Measurements from ENCODE around the gene SLC1A2.

- no peak for TF ChIP-seq STAT1 (IDR thresholded peaks at IDR 0.05; ENCODE audit: unreplicated experiment)
- no peak for TF ChIP-seq CTCF (conservative IDR thresholded peaks at IDR 0.05; ENCODE audit: low read depth in 2 of 2)
- no peak for TF ChIP-seq ZNF331 (CRISPR knock-in tag; IDR thresholded peaks at IDR 0.05; ENCODE audit: low read depth)
- no peak for TF ChIP-seq EZH2 (IDR thresholded peaks at IDR 0.05; ENCODE audit: low read depth, unreplicated experiment)
- TF ChIP-seq EZH2phosphoT487 (IDR thresholded peaks at IDR 0.05; ENCODE audit: unreplicated experiment), result no peak
- TF ChIP-seq POLR2AphosphoS5 (IDR thresholded peaks at IDR 0.05; ENCODE audit: low read depth), result no peak
- TF ChIP-seq ETS1 (IDR thresholded peaks at IDR 0.05), result no peak
- TF ChIP-seq CREB1 (CRISPR knock-in tag; IDR thresholded peaks at IDR 0.05; ENCODE audit: low read depth), result no peak
- no peak for TF ChIP-seq REST (IDR thresholded peaks at IDR 0.05; ENCODE audit: unreplicated experiment)
- TF ChIP-seq ZNF114 (CRISPR knock-in tag; IDR thresholded peaks at IDR 0.05), result no peak
These were observed 72.7 kb downstream of the SLC1A2 start for GRCh38 chr11:35346472-35347156.

Measured in GM23338 (cell line).